ENCODE measurements around the gene C1QTNF8. TPM values are rescaled to one million over a fixed set of nuclear protein-coding genes. Genes with fewer than 3 reads are reported as not detected.

The C1QTNF8 gene
- total RNA-seq, 1 experiment from 2014 or later = not detected

- no peak overlapping the region for H2BK12ac ChIP-seq (ENCODE audit: insufficient read length, low read depth, low read length)
- H4K91ac ChIP-seq (ENCODE audit: insufficient read length, low read depth, low read length) = no peak overlapping the region
- no peak overlapping the region for H3K9ac ChIP-seq (ENCODE audit: extremely low read depth, insufficient read length, low read length)
- H2BK5ac ChIP-seq (ENCODE audit: insufficient read length, low read length) = no peak overlapping the region
- H4K5ac ChIP-seq (ENCODE audit: insufficient read length, low read depth, low read length) = no peak overlapping the region
- Mint-ChIP-seq H3K36me3 (ENCODE audit: insufficient read depth in 1 of 3, low read depth in 3 of 3) (peaks cover 2 to 5% (median 4%) of the 10 kb centered on the region in 3 experiments; a peak in 5 of 7 replicates), H3K4me3 (no peak overlapping the region), H3K9me3 (peaks cover 5 to 7% of the 10 kb centered on the region in 2 experiments), H3K4me1 (no peaks in the 10 kb centered on the region), H3K27me3 (ENCODE audit: low read depth) (peaks cover 15% of the 10 kb centered on the region), H3K27ac (no peak overlapping the region)
- no CpG with 5 or more reads among the region's 42 CpGs for WGBS (ENCODE audit: extremely low coverage, insufficient read length, low lambda C conversion rate)
- no peaks in the 10 kb centered on the region for H3K79me1 ChIP-seq (ENCODE audit: insufficient read depth, low read depth, low read length, poor library complexity, severe bottlenecking)
- no peaks in the 10 kb centered on the region for H3K9me3 ChIP-seq (ENCODE audit: control insufficient read depth, low read depth, low read length)
- H4K8ac ChIP-seq (replicated peaks; ENCODE audit: insufficient read length, low read depth, low read length) = no peak overlapping the region
- DNase-seq = no peak
- no peaks in the 10 kb centered on the region for H3K27me3 ChIP-seq (ENCODE audit: insufficient read depth, low read length)
- no peak overlapping the region for H3K18ac ChIP-seq (ENCODE audit: insufficient read length, low read depth, low read length)
- no peaks in the 10 kb centered on the region for H4K20me1 ChIP-seq (ENCODE audit: control insufficient read depth, insufficient read depth, insufficient read length)
- H3K23ac ChIP-seq (ENCODE audit: insufficient read length, low read depth, low read length) = no peak overlapping the region
- H2AK5ac ChIP-seq (ENCODE audit: insufficient read length, low read length) = no peak overlapping the region
- H3K23me2 ChIP-seq (ENCODE audit: insufficient read length, low read depth, low read length, poor library complexity, severe bottlenecking) = no peaks in the 10 kb centered on the region
- H2BK20ac ChIP-seq (ENCODE audit: low read depth, low read length, poor library complexity, severe bottlenecking) = no peak overlapping the region
- no peak overlapping the region for H3T11ph ChIP-seq (ENCODE audit: low read length)
- H2AFZ ChIP-seq (ENCODE audit: low read length) = no peak overlapping the region
- H3K4ac ChIP-seq (ENCODE audit: low read depth, low read length) = no peak overlapping the region
- no peak overlapping the region for H2BK120ac ChIP-seq (ENCODE audit: low read depth, low read length, poor library complexity, severe bottlenecking)
- H3K79me2 ChIP-seq (ENCODE audit: insufficient read depth, low read length) = no peaks in the 10 kb centered on the region
- no peaks in the 10 kb centered on the region for H3K4me1 ChIP-seq (ENCODE audit: insufficient read depth, low read length)
- H3K4me2 ChIP-seq (ENCODE audit: insufficient read depth, insufficient read length, low read length) = no peak overlapping the region
- TF ChIP-seq, protein P1, sequence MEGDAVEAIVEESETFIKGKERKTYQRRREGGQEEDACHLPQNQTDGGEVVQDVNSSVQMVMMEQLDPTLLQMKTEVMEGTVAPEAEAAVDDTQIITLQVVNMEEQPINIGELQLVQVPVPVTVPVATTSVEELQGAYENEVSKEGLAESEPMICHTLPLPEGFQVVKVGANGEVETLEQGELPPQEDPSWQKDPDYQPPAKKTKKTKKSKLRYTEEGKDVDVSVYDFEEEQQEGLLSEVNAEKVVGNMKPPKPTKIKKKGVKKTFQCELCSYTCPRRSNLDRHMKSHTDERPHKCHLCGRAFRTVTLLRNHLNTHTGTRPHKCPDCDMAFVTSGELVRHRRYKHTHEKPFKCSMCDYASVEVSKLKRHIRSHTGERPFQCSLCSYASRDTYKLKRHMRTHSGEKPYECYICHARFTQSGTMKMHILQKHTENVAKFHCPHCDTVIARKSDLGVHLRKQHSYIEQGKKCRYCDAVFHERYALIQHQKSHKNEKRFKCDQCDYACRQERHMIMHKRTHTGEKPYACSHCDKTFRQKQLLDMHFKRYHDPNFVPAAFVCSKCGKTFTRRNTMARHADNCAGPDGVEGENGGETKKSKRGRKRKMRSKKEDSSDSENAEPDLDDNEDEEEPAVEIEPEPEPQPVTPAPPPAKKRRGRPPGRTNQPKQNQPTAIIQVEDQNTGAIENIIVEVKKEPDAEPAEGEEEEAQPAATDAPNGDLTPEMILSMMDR (conservative IDR thresholded peaks at IDR 0.05) = no peak
- H3K56ac ChIP-seq (ENCODE audit: insufficient read length, low read depth, low read length) = no peak overlapping the region
- H3K14ac ChIP-seq (ENCODE audit: insufficient read depth, low read length) = no peak overlapping the region; the same call in 1 of the 2 replicates
- no peak overlapping the region for H3K27ac ChIP-seq (ENCODE audit: insufficient read length, low read depth, low read length)
- no peak overlapping the region for H2BK15ac ChIP-seq (ENCODE audit: low read depth, low read length)
Measured at GRCh38 chr16:1060416-1061340, 35.4 kb downstream of the C1QTNF8 start.
